ENCODE measurements around the gene ZCCHC2. TPM values are rescaled to one million over a fixed set of nuclear protein-coding genes. Genes with fewer than 3 reads are reported as not detected.

The ZCCHC2 gene
- 38.2 TPM for total RNA-seq

GRCh38 chr18:62522504-62523254, at the start of gene ZCCHC2:
Gene ZCCHC2, plus strand, starts transcription at chr18:62523025. Its CDS starts 400 bp downstream, at chr18:62523425.
- peak; percentile 98 for DNase-seq (ENCODE audit: low spot score)

GRCh38 chr18:62479574-62479973, 43.3 kb upstream of the ZCCHC2 start:
- no peak for DNase-seq (ENCODE audit: low spot score)

GRCh38 chr18:62480927-62481326, 41.9 kb upstream of the ZCCHC2 start:
- no peak for DNase-seq (ENCODE audit: low spot score)

GRCh38 chr18:62484941-62485340, 37.9 kb upstream of the ZCCHC2 start:
- no peak for DNase-seq (ENCODE audit: low spot score)

GRCh38 chr18:62485684-62486083, 37.1 kb upstream of the ZCCHC2 start:
- DNase-seq (ENCODE audit: low spot score), result peak; percentile 38

GRCh38 chr18:62486290-62486964, 36.4 kb upstream of the ZCCHC2 start:
- peak; percentile 68 for DNase-seq (ENCODE audit: low spot score)

GRCh38 chr18:62487161-62487560, 35.7 kb upstream of the ZCCHC2 start:
- DNase-seq (ENCODE audit: low spot score), result no peak

- no peak for DNase-seq (ENCODE audit: low spot score)
Observed at GRCh38 chr18:62490967-62491695, 31.7 kb upstream of the ZCCHC2 start.

GRCh38 chr18:62493033-62493862, 29.6 kb upstream of the ZCCHC2 start:
- DNase-seq (ENCODE audit: low spot score), result no peak

- DNase-seq (ENCODE audit: low spot score), result no peak
Observed at GRCh38 chr18:62494764-62495163, 28.1 kb upstream of the ZCCHC2 start.

- DNase-seq (ENCODE audit: low spot score), result no peak
Observed at GRCh38 chr18:62496262-62496661, 26.6 kb upstream of the ZCCHC2 start.

- DNase-seq (ENCODE audit: low spot score), result peak; percentile 38
Observed at GRCh38 chr18:62497190-62497772, 25.5 kb upstream of the ZCCHC2 start.

GRCh38 chr18:62498616-62499262, 24.1 kb upstream of the ZCCHC2 start:
- peak; percentile 62 for DNase-seq (ENCODE audit: low spot score)

- DNase-seq (ENCODE audit: low spot score), result no peak
Observed at GRCh38 chr18:62499263-62499650, 23.6 kb upstream of the ZCCHC2 start.

- no peak for DNase-seq (ENCODE audit: low spot score)
Observed at GRCh38 chr18:62500174-62500573, 22.7 kb upstream of the ZCCHC2 start.

GRCh38 chr18:62500966-62501591, 21.7 kb upstream of the ZCCHC2 start:
- DNase-seq (ENCODE audit: low spot score), result no peak

- no peak for DNase-seq (ENCODE audit: low spot score)
Observed at GRCh38 chr18:62505669-62506494, 16.9 kb upstream of the ZCCHC2 start.

- DNase-seq (ENCODE audit: low spot score), result no peak
Observed at GRCh38 chr18:62506495-62507143, 16.2 kb upstream of the ZCCHC2 start.

- DNase-seq (ENCODE audit: low spot score), result no peak
Observed at GRCh38 chr18:62509779-62510178, 13.0 kb upstream of the ZCCHC2 start.
